HG03066 (cell line): ENCODE data around the gene ARHGAP8.

Experiments used
- ATAC-seq: cut with Tn5 transposase; IDR thresholded peaks from one replicate; pipeline ENCODE4 v1.9.1; 2021; ENCODE audit warnings: low read depth; ENCODE audit not compliant: unreplicated experiment

Gene ARHGAP8

DNA sequence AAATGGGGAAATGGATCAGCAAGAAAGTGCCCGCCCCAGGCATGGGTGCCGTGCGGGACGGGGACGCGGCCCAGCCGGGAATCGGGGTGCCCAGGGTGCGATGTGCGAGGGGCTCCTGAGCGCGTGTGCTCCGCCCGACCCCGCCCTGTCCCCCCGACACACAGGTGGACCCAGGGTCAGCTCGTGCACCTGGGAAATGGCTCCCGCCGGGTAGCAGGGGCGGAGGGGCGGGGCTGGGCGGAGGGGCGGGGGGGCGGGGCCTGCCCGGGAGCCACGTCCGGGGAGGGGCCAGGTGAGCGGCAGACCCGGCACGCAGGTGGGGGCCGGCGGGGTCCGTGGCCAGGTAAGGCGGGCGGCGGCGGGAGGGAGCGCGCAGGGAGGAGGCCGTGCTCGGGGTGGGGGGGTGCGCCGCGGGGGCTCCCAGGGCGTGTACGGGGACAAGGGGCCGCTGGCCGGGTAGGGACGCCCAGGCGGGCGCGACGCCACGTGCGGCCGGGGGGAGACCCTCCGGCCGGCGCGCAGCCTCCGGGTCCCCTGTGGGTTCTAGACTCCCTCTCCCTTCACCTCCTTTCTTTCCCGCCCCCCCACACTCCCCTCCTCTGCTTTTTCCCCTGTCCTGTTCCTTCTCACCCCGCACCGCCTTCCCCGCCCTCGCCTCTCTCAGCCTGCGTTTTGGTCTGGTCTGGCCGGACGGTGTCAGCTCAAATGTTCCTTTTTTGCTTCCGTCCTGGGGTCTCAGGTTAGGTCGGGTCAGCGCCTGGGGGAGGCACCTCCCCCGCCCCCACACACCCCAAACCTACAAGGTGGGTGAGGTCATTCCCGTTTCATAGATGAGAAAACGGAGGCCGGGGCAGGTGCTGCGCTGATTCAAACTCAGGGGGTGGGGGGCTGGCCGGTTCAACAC lies at the start of gene ARHGAP8:
TSS of gene ARHGAP8 (plus strand) at position 291 of the 904 bp plus-strand sequence. CDS start 33,953 bp downstream, outside the sequence.
- ATAC-seq: no peak

DNA sequence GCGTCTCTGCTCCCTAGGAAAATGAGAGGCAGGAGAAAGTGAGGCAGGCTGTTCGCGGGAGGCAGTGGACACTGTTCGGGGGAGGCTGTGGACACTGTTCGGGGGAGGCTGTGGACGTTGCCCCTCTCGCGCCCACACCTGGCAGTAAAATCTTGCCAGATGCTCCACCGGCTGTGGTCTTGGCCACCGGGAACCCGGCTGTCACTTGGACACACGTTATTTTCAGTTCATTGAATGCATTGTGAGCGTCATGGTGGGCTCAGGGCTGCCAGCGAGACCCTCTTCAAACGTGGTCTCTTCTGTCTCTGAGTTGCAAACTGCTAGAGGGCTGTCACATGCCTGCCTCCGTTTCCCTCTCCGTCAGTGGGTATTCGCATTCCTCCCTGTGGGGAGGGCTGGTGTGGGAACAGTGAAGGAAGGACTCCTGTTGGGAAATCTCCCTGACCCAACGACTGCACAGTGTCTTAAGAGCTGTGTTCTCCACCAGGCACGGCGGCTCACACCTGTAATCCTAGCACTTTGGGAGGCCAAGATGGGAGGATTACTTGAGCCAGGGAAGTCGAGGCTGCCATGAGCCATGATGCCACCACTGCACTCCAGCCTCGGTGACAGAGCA lies 49.0 kb upstream of the ARHGAP8 start:
- no peak for ATAC-seq

DNA sequence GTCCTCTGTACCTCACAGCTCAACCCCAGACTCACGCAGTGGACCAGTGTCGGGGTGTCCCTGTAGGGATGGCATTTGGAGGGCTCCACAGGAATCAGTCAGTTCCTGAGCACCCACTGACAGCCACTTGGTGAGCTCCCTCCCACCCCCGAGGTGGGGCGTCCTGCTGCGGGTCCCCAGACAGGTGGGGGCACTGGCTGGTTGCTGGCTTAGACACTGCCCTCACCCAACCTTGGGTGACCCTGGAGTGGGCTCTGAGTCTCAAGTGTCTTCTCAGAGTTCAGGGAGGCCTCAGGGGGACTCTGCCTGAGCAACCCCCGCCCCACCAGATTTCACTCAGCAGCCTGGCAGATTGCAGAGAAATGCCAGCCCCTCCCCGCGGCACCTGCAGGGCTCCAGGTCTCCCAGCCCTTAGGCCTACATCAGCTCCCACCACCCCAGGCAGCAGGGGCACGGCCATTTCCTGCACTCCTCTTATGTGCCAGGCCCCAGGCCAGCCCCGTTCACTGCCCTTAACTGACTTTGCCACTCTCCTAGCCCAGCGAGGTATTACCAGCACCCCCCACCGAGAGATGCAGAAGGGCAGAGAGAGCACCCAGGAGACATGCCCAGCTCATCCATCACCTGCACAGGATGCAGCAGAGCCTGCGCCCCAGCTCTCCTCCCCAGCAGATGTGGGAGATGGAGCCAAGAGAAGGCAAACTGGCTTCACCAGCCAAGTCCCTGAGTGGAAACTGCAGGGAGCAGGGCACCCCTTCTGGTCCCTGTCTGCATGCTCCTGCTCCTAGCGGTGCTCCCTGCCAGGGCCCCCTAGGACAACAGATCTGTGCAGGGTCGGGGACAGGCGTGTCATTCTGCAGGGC lies 48.0 kb upstream of the ARHGAP8 start:
- ATAC-seq: no peak

- no peak for ATAC-seq
These were observed 47.4 kb upstream of the ARHGAP8 start for GRCh38 chr22:44705022-44705297.

- no peak for ATAC-seq
These were observed 45.9 kb upstream of the ARHGAP8 start for GRCh38 chr22:44706488-44706887.

- ATAC-seq: no peak
These were observed 45.2 kb upstream of the ARHGAP8 start for GRCh38 chr22:44707178-44707577.

- ATAC-seq: no peak
These were observed 44.6 kb upstream of the ARHGAP8 start for GRCh38 chr22:44707752-44708151.

GRCh38 chr22:44709881-44710392 lies 42.4 kb upstream of the ARHGAP8 start:
- no peak for ATAC-seq

DNA sequence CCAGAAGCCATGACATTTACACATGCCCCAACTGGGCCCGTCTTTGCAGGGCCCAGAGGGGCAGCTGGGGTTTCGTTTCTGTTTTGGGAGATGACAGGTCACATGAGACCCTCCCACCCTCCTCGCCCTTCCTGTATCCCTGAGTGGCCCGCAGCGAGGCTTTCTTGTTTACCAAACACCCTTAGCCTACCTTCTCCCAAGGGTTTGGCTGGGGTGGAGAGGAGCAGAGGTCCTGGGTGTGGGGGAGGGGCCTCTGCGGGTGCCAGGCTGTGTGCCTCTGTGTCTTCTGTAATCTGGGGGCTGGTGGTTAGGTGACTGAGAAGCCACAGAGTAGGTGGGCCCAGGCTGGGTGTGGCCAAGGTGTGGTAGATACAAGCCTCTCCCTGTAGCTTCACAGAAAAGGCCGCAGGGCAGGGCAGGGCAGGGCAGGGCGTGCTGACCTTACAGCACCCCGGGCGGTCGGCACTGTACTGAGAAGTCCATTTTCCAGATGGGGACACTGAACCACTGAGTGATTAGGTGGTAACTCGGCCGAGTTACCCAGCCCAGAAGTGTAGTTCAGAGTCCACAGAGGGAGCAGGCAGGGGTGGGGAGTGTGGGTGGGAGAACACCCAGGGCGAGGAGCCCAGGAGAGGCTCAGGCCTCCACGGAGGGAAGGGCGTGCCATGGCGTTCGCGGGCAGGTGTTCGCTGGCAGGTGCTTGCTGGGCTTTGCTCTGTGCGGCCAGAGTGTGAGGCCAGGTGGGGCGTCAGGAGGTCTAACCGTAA lies 41.7 kb upstream of the ARHGAP8 start:
- ATAC-seq: no peak

DNA sequence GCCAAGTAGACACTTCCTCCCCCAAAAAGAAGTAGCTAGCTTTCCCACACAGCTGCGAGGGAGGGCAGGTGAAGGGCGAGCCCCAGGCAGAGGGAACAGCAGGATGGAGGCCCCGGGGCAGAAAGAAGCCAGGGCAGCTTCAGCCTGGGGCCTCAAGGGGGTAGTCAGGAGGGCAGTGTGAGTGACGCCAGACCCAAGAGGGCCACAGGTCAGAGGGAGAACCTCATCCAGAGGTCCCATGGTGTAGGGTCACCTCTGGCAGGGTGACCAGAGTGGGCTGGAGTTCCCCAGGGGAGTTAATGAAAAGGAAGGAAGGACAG lies 41.2 kb upstream of the ARHGAP8 start:
- no peak for ATAC-seq

DNA sequence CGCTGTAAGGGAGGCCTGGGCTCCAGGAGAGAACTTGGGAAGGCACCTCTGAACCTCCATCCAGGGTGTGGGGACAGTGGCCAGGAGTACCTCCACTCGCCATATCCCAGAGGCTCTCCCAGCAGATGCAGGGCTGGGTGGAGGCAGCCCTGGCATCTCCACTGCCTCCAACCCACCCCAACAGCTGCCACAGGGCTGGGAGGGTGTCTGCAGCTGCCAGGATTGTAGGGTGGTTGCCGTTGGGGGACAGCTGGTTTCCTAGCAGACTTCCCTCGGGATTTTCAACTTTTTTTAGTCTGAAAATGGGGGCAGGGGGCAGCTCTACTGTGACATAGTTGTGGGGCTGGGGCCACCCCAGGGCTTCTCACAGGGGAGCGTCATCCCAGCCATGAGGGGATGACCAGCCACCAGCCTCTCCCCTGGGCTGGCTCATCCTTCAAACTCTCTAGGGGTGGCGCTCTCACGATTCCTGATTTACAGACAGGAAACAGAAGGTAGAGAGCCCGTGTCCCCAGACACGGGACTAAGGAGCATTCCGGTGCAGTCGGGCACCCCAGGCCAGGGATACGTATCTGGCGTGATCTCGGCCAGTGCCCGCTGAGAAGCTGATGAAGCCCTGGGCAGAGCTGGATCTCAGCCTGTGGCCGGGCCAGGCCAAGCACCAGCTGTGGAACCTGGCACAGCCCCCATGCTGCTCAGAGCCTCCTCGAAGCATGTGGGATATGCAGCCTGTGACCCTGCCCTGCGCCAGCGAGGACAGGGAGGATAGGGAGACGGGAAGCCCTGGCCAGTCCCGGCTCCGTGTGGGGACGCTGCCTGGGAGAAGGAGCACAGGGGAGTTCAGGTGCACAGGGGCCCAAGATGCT lies 40.5 kb upstream of the ARHGAP8 start:
- no peak for ATAC-seq

DNA sequence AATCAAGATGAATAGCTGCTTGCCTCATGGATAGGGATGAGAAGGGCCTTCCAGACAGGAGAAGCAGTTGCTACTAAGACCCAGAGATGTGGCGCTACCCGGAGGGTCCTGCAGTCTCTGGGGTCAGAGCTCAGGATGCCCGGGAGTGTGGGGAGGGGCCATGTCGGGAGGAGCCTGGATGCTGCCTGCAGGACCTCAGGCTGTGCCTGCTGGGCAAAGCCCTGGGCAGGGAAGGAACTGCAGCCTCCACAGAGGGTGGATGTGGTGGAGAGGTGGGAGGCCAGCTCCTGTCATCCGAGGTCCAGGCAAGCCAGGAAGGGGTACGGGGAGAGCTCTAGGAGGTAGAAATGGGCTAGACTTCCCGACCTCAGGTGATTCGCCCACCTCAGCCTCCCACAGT lies 39.4 kb upstream of the ARHGAP8 start:
- ATAC-seq: no peak

- no peak for ATAC-seq
These were observed 37.5 kb upstream of the ARHGAP8 start for GRCh38 chr22:44714703-44715350.

DNA sequence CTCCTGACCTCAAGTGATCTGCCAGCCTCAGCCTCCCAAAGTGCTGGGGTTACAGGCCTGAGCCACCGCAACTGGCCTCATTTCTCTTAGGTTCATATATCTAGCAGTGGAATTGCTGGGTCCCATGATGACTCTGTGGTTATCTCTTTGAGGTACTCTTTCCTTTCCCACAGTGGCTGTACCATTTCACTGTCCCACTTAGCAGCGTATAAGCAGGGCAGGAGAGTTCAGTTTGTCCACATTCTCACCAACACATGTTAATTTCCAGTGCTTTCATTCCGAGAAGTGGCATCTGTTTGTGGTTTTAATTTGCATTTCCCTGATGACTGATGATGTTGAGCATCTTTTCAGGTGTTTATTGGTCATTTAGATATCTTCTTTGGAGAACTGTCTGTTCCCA lies 34.0 kb upstream of the ARHGAP8 start:
- no peak for ATAC-seq

DNA sequence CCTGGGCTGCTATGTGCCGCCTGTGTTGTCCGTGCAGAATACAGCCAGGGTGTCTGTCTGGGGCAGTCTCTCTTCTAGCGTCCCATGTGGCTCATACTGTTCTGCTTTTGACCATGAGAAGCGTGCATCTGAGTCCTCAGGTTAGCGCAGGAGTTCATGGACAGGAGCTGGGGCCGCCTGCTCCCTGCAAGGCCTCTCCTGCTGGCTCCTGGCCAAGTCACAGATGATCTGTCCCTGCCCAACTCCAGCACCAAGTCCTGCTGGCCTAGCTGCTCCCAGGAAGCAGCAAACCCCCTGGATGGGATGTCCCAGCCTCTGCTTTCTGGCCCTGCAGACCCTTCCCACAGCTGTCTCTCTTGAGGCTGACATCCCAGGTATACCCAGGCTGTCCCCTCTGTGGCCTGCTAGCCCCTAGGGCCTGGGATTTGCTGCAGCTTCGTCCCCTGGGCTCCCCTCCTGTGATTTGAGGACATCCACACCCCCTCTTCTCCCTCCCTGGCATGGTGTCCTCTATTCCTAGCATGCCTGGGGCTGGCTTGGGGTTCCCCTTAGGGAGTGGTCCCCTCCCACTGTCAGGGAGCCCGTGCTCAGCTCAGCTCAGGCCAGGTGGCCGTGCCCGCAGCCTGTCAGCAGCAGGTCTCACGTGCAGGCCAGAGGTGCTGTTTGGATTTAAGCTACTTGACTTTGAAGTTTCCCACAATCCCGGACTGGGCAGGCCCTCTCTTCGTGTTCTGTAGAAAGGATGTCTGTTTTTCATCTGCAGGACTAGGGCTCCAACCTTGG lies 32.6 kb upstream of the ARHGAP8 start:
- ATAC-seq: no peak

- ATAC-seq: no peak
These were observed 31.2 kb upstream of the ARHGAP8 start for GRCh38 chr22:44721213-44721612.

GRCh38 chr22:44722611-44723010 lies 29.8 kb upstream of the ARHGAP8 start:
- no peak for ATAC-seq

- no peak for ATAC-seq
These were observed 28.6 kb upstream of the ARHGAP8 start for GRCh38 chr22:44723801-44724200.
